ENCODE data around the gene ZNF136.

Gene ZNF136

GRCh38 chr19:12163826-12164225, 930 bp downstream of the ZNF136 start:
- H3K27me3 ChIP-seq (ENCODE audit: insufficient read depth, poor library complexity, severe bottlenecking) = no peaks in the 10 kb centered on the region
- H3K27ac ChIP-seq (replicated peaks) = peak overlapping the region; percentile 90
- H3K4me3 ChIP-seq (replicated peaks; ENCODE audit: insufficient read depth, low read length) = peak overlapping the region; percentile 91
- DNase-seq (ENCODE audit: low read depth in 1 of 2, low spot score in 1 of 2) = peak in 1 of 2 experiments; percentile 5
- TF ChIP-seq GABPA (IDR thresholded peaks at IDR 0.05; ENCODE audit: low read depth) = no peak

- no peaks in the 10 kb centered on the region for H3K27me3 ChIP-seq (ENCODE audit: insufficient read depth, poor library complexity, severe bottlenecking)
- H3K4me3 ChIP-seq (replicated peaks; ENCODE audit: insufficient read depth, low read length) = no peak overlapping the region
- DNase-seq (ENCODE audit: low read depth in 1 of 2, low spot score in 1 of 2) = no peak
- TF ChIP-seq CTCF (IDR thresholded peaks at IDR 0.05; ENCODE audit: insufficient read depth, low read length) (no peak), GABPA (IDR thresholded peaks at IDR 0.05; ENCODE audit: low read depth) (no peak), POLR2AphosphoS5 (IDR thresholded peaks at IDR 0.05; ENCODE audit: low read depth) (no peak), REST (IDR thresholded peaks at IDR 0.05; ENCODE audit: insufficient replicate concordance, low read depth) (no peak), SPI1 (IDR thresholded peaks at IDR 0.05; ENCODE audit: borderline replicate concordance, low read depth) (no peak)
- H3K27ac ChIP-seq (replicated peaks) = no peak overlapping the region
Observed at GRCh38 chr19:12166626-12167025, 3.7 kb downstream of the ZNF136 start.

GRCh38 chr19:12180377-12180776, 17.5 kb downstream of the ZNF136 start:
- no peak for TF ChIP-seq POLR2AphosphoS5 (IDR thresholded peaks at IDR 0.05; ENCODE audit: low read depth)
- no peak for TF ChIP-seq CTCF (IDR thresholded peaks at IDR 0.05; ENCODE audit: insufficient read depth, low read length)
- no peak for TF ChIP-seq REST (IDR thresholded peaks at IDR 0.05; ENCODE audit: insufficient replicate concordance, low read depth)
- TF ChIP-seq SPI1 (IDR thresholded peaks at IDR 0.05; ENCODE audit: borderline replicate concordance, low read depth) = no peak
- no peak for TF ChIP-seq GABPA (IDR thresholded peaks at IDR 0.05; ENCODE audit: low read depth)
- Histone ChIP-seq H3K4me3 (replicated peaks; ENCODE audit: insufficient read depth, low read length) (no peak overlapping the region), H3K27ac (replicated peaks) (no peak overlapping the region), H3K27me3 (ENCODE audit: insufficient read depth, poor library complexity, severe bottlenecking) (no peaks in the 10 kb centered on the region)
- no peak for DNase-seq (ENCODE audit: low read depth in 1 of 2, low spot score in 1 of 2)

GRCh38 chr19:12187625-12188024, 24.7 kb downstream of the ZNF136 start:
- Histone ChIP-seq H3K27me3 (ENCODE audit: insufficient read depth, poor library complexity, severe bottlenecking) (no peaks in the 10 kb centered on the region), H3K27ac (replicated peaks) (no peak overlapping the region), H3K4me3 (replicated peaks; ENCODE audit: insufficient read depth, low read length) (no peak overlapping the region)
- no peak for DNase-seq (ENCODE audit: low read depth in 1 of 2, low spot score in 1 of 2)
- TF ChIP-seq GABPA (IDR thresholded peaks at IDR 0.05; ENCODE audit: low read depth) (no peak), CTCF (IDR thresholded peaks at IDR 0.05; ENCODE audit: insufficient read depth, low read length) (no peak), SPI1 (IDR thresholded peaks at IDR 0.05; ENCODE audit: borderline replicate concordance, low read depth) (no peak), REST (IDR thresholded peaks at IDR 0.05; ENCODE audit: insufficient replicate concordance, low read depth) (no peak), POLR2AphosphoS5 (IDR thresholded peaks at IDR 0.05; ENCODE audit: low read depth) (no peak)

Measured in HL-60 (cell line).